T-helper 1 cell treated with Interleukin-12 subunit alpha and Interleukin-12 subunit beta and Interleukin-4 antibody, amounts not matched to agents 30 μg/mL and 1 μg/mL, for 36 hours (primary cell): ENCODE results near the gene SPATA20.

Experiments used
- H3K27ac Mint-ChIP-seq: one replicate; pipeline ENCODE4 v1.8.0; 2021; ENCODE audit warnings: mild to moderate bottlenecking, mixed read lengths
- H3K27me3 Mint-ChIP-seq: one replicate; pipeline ENCODE4 v1.8.0; 2021; ENCODE audit warnings: low read depth, mixed read lengths
- H3K36me3 Mint-ChIP-seq: one replicate; pipeline ENCODE4 v1.8.0; 2021; ENCODE audit warnings: low read depth, mixed read lengths
- H3K4me1 Mint-ChIP-seq: one replicate; pipeline ENCODE4 v1.8.0; 2021; ENCODE audit warnings: low read depth, mixed read lengths
- H3K4me3 Mint-ChIP-seq: one replicate; pipeline ENCODE4 v1.8.0; 2021; ENCODE audit warnings: mild to moderate bottlenecking, moderate library complexity, mixed read lengths
- H3K9me3 Mint-ChIP-seq: one replicate; pipeline ENCODE4 v1.8.0; 2021; ENCODE audit warnings: mixed read lengths

The SPATA20 gene

GRCh38 chr17:50580646-50581045 lies 33.7 kb downstream of the SPATA20 start:
- H3K27me3 Mint-ChIP-seq: peaks cover 4% of the 10 kb centered on the region
- H3K36me3 Mint-ChIP-seq: no peaks in the 10 kb centered on the region

GRCh38 chr17:50581316-50581715 lies 34.3 kb downstream of the SPATA20 start:
- Mint-ChIP-seq H3K9me3 (no peaks in the 10 kb centered on the region), H3K36me3 (no peaks in the 10 kb centered on the region), H3K4me1 (no peaks in the 10 kb centered on the region), H3K27me3 (peaks cover 4% of the 10 kb centered on the region), H3K27ac (no peak overlapping the region), H3K4me3 (no peak overlapping the region)

More at GRCh38 chr17:50580646-50581045, 33.7 kb downstream of the SPATA20 start:
- H3K4me3 Mint-ChIP-seq: no peak overlapping the region
- no peaks in the 10 kb centered on the region for H3K4me1 Mint-ChIP-seq
- no peak overlapping the region for H3K27ac Mint-ChIP-seq
- no peaks in the 10 kb centered on the region for H3K9me3 Mint-ChIP-seq

DNA sequence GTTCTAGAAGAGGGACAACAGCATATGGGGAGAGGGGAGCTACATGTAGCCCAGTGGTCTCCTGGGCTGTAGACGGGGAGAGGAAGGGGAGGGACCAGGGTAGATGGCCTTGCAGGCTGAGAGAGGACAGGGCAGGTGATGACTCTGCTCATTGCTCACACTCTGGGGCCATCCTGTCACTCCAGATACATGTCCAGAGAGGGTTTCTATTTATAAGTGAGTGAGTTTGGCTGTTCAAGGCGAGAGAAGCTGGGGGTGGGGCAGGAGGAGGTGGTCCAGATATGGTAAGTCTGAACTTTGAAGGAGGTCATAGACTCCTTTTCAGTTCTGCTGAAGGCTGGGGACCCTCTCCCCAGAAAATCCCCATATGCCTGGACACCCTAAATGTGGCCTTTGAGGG lies 35.8 kb downstream of the SPATA20 start:
- Mint-ChIP-seq H3K27ac (no peak overlapping the region), H3K36me3 (no peaks in the 10 kb centered on the region), H3K4me1 (no peaks in the 10 kb centered on the region), H3K27me3 (peaks cover 4% of the 10 kb centered on the region), H3K4me3 (no peak overlapping the region), H3K9me3 (no peaks in the 10 kb centered on the region)

GRCh38 chr17:50583641-50584040 lies 36.7 kb downstream of the SPATA20 start:
- no peak overlapping the region for H3K4me3 Mint-ChIP-seq
- no peaks in the 10 kb centered on the region for H3K36me3 Mint-ChIP-seq
- no peaks in the 10 kb centered on the region for H3K9me3 Mint-ChIP-seq
- peaks cover 4% of the 10 kb centered on the region for H3K27me3 Mint-ChIP-seq
- no peaks in the 10 kb centered on the region for H3K4me1 Mint-ChIP-seq
- no peak overlapping the region for H3K27ac Mint-ChIP-seq

GRCh38 chr17:50584116-50584515 lies 37.1 kb downstream of the SPATA20 start:
- peaks cover 4% of the 10 kb centered on the region for H3K27me3 Mint-ChIP-seq
- no peaks in the 10 kb centered on the region for H3K4me1 Mint-ChIP-seq
- no peaks in the 10 kb centered on the region for H3K36me3 Mint-ChIP-seq
- no peaks in the 10 kb centered on the region for H3K9me3 Mint-ChIP-seq
- H3K27ac Mint-ChIP-seq: no peak overlapping the region
- H3K4me3 Mint-ChIP-seq: no peak overlapping the region

GRCh38 chr17:50584749-50585148 lies 37.8 kb downstream of the SPATA20 start:
- peaks cover 4% of the 10 kb centered on the region for H3K27me3 Mint-ChIP-seq
- H3K27ac Mint-ChIP-seq: no peak overlapping the region
- H3K9me3 Mint-ChIP-seq: no peaks in the 10 kb centered on the region
- no peaks in the 10 kb centered on the region for H3K36me3 Mint-ChIP-seq
- H3K4me1 Mint-ChIP-seq: no peaks in the 10 kb centered on the region
- H3K4me3 Mint-ChIP-seq: no peak overlapping the region

- H3K36me3 Mint-ChIP-seq: no peaks in the 10 kb centered on the region
- H3K9me3 Mint-ChIP-seq: no peaks in the 10 kb centered on the region
- H3K4me1 Mint-ChIP-seq: no peaks in the 10 kb centered on the region
- no peak overlapping the region for H3K27ac Mint-ChIP-seq
- peaks cover 4% of the 10 kb centered on the region for H3K27me3 Mint-ChIP-seq
- no peak overlapping the region for H3K4me3 Mint-ChIP-seq
Observed at GRCh38 chr17:50585346-50585745, 38.4 kb downstream of the SPATA20 start.

- Mint-ChIP-seq H3K4me3 (no peak overlapping the region), H3K4me1 (no peaks in the 10 kb centered on the region), H3K9me3 (no peaks in the 10 kb centered on the region), H3K27me3 (peaks cover 4% of the 10 kb centered on the region), H3K36me3 (no peaks in the 10 kb centered on the region), H3K27ac (no peak overlapping the region)
Observed at GRCh38 chr17:50585891-50586290, 38.9 kb downstream of the SPATA20 start.

DNA sequence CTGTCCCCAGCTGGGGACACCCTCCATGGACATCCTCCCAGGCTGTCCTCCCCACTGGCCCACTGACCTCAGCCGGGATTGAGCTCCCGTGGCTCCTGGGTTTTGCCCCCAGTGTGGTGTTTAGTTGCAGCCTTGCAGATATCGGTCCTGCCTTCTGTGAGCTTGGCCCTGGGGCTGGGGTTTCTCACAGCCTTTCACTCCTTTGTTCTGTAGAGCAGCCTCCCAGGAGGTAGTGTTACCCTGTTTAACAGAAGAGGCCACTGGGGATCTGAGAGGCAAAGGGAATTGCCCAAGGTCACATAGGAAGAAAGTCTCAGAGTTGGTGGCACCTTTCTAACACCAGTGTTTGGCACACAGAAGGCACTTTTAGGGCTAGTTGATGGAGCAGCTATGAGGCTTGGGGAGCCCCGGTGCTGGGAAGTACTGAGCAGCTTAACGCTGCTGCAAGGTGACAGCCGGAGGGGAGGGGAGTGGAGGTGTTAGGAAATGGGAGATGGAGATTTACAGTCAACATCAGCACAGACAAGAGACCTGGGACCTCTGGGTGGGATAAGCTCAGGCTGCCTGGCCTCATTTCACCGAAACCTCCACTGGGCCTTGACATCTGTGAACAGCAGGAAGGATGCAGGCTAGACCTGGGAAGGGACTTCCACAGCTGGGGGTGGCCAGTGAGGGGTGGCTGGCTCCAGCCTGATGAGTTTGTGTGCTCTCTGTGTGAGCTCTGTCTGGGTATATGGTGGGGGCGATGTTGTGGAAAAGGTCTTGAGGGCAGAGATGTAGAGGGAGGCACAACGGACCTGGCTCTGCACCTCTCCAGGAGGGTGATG lies 39.7 kb downstream of the SPATA20 start:
- Mint-ChIP-seq H3K9me3 (no peaks in the 10 kb centered on the region), H3K27ac (no peak overlapping the region), H3K4me3 (no peak overlapping the region), H3K36me3 (no peaks in the 10 kb centered on the region), H3K4me1 (no peaks in the 10 kb centered on the region), H3K27me3 (peaks cover 4% of the 10 kb centered on the region)

- Mint-ChIP-seq H3K27me3 (no peaks in the 10 kb centered on the region), H3K4me1 (no peaks in the 10 kb centered on the region), H3K27ac (no peak overlapping the region), H3K4me3 (no peak overlapping the region), H3K36me3 (no peaks in the 10 kb centered on the region), H3K9me3 (no peaks in the 10 kb centered on the region)
Observed at GRCh38 chr17:50587571-50587970, 40.6 kb downstream of the SPATA20 start.

DNA sequence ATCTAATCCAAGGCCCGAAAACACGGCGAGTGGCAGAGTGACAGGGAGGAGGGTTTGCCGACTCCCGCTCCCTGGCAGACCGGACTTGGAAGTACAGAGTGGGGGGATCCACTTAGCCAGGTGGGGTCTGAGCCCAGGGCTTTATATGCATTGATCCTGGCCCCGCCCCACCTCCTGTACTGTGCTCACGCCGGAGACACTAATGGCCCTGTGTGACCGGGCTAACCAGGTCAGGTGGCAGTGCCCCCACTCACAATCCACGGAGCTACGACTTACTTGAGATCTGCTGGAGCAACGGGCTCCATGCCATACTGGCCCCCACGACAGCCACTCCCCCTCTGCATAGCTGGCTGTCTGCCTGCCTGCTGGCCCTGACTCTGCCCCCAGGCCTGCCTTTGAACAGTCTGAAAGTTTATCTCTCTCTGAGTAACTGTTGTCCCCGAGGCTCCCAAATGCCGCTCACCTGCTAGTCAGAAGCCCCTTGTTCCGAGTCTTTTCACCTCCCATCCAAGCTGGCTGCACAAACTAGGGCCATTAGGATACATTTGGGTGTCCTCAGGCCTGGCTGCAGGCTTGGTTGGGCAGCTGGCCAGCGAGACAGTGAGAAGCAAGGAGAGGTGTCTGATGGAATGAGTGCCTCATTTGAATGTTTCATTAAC lies 41.5 kb downstream of the SPATA20 start:
- H3K4me1 Mint-ChIP-seq: no peaks in the 10 kb centered on the region
- H3K27me3 Mint-ChIP-seq: no peaks in the 10 kb centered on the region
- no peaks in the 10 kb centered on the region for H3K9me3 Mint-ChIP-seq
- H3K27ac Mint-ChIP-seq: no peak overlapping the region
- no peaks in the 10 kb centered on the region for H3K36me3 Mint-ChIP-seq
- no peak overlapping the region for H3K4me3 Mint-ChIP-seq

DNA sequence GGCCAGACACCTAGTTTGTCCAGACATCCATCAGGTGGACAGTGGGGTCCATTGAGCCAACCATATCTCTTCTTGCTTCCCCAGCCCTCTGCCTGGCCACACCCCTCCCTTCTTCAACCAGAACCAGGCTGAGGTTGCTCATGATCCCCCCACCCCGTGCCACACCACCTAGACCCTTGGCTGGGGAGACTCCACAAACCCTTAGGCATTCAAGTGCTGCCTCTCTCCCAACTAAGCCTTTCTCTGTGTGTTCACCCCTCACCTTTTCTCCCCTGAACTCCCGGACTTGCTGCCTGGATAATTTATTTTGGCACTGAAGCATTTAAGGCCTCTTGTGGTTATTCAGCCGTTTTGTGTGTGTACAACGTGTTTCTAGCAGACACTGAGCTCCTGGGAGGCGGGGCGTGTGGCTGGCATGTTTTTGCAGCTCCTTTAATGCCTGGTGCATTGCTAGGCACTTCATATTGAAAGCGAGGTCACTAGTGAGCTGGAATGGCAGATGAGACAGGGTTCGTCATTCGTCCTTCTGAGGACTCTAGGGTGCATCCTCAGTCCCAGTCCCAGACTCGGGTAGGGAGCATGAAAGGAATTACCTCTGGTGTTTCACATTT lies 42.2 kb downstream of the SPATA20 start:
- no peaks in the 10 kb centered on the region for H3K36me3 Mint-ChIP-seq
- H3K9me3 Mint-ChIP-seq: no peaks in the 10 kb centered on the region
- no peak overlapping the region for H3K4me3 Mint-ChIP-seq
- H3K4me1 Mint-ChIP-seq: no peaks in the 10 kb centered on the region
- H3K27me3 Mint-ChIP-seq: no peaks in the 10 kb centered on the region
- H3K27ac Mint-ChIP-seq: no peak overlapping the region

DNA sequence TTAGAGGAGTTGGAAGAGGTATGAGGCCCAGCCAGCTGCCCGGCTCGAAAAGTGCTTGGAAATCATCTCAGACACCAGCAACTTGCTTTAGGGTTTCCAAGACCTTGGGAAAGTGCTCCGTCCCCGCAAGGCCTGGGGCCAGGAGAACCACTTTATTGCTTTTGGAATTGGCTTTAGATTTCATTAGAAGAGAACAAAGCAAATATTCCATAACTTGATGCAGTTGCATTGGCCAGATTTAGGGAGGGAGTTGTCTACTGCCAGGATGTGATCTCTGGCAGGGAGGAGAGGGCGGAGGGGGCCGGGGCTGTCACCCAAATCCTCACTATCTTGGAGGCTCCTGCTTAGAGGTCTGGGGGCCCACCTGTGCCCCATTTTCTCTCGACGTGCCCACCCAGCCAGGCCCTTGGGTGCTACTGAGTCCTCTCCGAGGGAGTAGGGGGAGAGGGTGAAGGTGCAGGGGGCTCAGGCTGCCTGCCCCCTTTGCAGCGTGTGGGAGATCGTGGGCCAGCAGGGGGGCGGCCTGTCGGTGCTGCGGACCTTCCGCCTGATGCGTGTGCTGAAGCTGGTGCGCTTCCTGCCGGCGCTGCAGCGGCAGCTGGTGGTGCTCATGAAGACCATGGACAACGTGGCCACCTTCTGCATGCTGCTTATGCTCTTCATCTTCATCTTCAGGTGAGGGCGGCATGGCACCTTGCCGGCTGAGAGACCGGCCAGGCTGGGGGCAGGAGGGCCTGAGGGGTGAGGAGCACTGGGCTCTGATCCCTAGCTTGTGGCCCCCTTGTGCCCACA lies 44.2 kb downstream of the SPATA20 start:
- H3K36me3 Mint-ChIP-seq: no peaks in the 10 kb centered on the region
- no peaks in the 10 kb centered on the region for H3K4me1 Mint-ChIP-seq
- no peaks in the 10 kb centered on the region for H3K9me3 Mint-ChIP-seq
- H3K4me3 Mint-ChIP-seq: no peak overlapping the region
- H3K27me3 Mint-ChIP-seq: no peaks in the 10 kb centered on the region
- H3K27ac Mint-ChIP-seq: no peak overlapping the region

DNA sequence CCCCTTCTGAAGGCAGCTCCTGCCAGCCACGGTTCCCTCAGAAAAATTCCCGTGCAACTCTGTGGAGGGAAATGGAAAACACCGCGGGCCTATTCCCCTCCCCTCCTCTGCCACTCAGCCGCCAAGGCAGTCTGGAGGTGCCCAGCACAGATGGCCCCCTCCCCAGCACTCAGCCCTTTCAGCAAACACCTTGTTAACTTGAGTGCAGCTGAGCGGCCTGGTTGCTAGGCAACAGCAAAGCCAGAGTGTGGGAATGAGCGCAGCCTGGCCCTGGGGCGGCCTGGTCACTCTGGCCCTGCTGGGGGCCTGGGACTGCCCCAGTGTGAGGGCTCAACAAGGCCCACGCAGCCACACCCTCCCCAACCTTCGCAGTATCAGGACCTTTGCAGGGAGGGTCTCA lies 46.3 kb downstream of the SPATA20 start:
- Mint-ChIP-seq H3K27me3 (no peaks in the 10 kb centered on the region), H3K27ac (no peak overlapping the region), H3K9me3 (no peaks in the 10 kb centered on the region), H3K4me3 (no peak overlapping the region), H3K36me3 (no peaks in the 10 kb centered on the region), H3K4me1 (no peaks in the 10 kb centered on the region)
